GM18507 (cell line): ENCODE measurements around the gene CACNA1C.
A peak's percentile ranks its signal among the peaks of the same experiment; 100 is the strongest.

ENCODE experiments used
- DNase-seq: peaks from one replicate; pipeline ENCODE4 v3.0.0; 2011; ENCODE audit warnings: low read depth; ENCODE audit not compliant: insufficient read length; ENCODE audit errors: extremely low spot score
- FAIRE-seq: peaks from 2 replicates; lab custom pipeline; 2011; peaks lifted over from hg19 to GRCh38; lab: Jason Lieb, UNC

Gene CACNA1C

GRCh38 chr12:2052826-2053678 lies at the start of gene CACNA1C:
CACNA1C (plus strand) TSS chr12:2052987; CDS start chr12:2053563, 576 bp downstream.
- DNase-seq (no peak), FAIRE-seq (no peak)

GRCh38 chr12:2003676-2004112 lies 49.1 kb upstream of the CACNA1C start:
- DNase-seq (no peak), FAIRE-seq (no peak)

DNA sequence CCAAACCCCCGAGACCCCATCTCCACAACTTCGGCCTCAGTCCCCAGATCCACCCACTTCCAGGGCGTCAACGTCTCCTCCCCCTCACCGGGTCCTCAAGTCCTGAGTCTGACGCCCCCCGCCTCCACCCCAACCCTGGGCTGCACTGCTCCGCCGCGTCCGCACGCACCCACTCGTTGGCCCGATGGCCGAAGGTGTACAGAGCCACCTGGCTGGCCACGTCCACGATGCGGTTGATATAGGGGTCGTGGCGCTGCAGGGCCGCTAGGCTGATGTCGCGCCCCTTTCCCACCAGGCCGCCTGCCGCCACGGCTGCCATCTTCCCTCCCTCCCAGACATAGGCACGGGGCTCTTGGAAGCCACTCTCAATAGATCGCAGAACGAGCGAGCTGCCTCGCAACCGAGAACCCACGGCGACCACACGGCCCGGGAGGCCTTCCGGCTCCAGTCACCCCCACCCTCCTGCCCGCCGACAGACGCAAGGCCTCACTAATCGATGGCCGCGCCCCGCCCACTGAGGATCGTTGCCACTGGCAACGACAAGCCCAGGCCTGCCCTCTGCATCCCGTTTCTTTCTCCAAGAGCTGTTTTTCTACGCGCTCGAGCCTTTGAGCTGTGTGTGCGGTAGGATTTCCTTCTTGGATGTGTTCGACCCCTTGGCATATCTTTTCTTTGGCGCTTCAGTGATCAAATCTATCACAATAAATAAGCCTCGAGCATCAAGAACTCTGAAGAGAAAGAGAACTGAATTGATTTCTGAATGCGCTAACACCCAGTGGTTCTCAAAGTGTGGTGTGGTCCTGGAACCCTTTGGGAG lies 48.5 kb upstream of the CACNA1C start, which contains the start of gene DCP1B:
Gene DCP1B, minus strand, starts transcription at position 345 of the 817 bp plus-strand sequence. Its CDS starts 26 bp downstream, at position 319.
- FAIRE-seq (peak; percentile 98), DNase-seq (peak; percentile 91)

- FAIRE-seq (no peak), DNase-seq (no peak)
These were observed 44.1 kb upstream of the CACNA1C start for GRCh38 chr12:2008677-2009076.

DNA sequence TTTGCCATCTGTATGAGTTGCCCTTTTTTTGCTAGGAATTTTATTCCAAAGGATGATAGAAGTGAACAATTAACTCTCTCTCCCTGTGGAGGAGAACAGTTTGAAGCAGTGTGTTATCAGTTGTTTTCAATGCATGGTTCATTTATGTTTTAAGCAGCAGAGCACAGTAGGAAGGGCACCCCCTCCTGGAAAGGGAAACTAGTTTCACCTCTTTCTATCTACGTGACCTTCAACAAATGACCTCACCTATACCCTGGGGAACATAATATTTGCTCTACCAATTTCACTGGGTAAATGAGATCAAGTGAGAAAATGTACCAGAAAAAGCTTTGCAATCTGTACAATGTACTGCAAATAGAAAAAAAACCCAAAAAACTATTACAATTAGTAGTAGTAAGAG lies 43.2 kb upstream of the CACNA1C start:
- FAIRE-seq = no peak

GRCh38 chr12:2011643-2012607 lies 40.9 kb upstream of the CACNA1C start:
- no peak for FAIRE-seq

More for the DNA sequence above, 43.2 kb upstream of the CACNA1C start:
- DNase-seq = no peak

DNA sequence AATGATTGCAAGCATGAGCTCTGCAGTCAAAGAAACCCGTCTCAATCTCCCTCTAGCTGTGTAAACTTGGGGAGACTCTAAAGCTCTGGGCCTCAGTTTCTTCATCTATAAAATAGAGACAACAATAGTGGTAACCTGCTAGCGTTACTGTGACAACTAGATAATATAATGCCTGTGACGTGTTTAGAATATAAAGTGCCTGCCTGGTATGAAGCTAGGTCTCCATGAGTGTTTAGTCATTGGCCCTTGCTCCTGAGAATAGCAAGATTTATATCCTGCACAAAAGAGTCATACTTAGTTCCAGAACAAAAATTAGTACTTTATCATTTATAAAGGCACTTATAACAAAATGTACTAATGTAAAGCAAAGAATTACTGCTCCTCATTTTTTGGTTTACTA lies 39.7 kb upstream of the CACNA1C start:
- no peak for DNase-seq
- no peak for FAIRE-seq

More at GRCh38 chr12:2011643-2012607, 40.9 kb upstream of the CACNA1C start:
- DNase-seq = no peak

- FAIRE-seq = no peak
- DNase-seq = no peak
These were observed 39.1 kb upstream of the CACNA1C start for GRCh38 chr12:2013527-2014223.

GRCh38 chr12:2014231-2014630 lies 38.6 kb upstream of the CACNA1C start:
- no peak for FAIRE-seq

GRCh38 chr12:2016862-2017545 lies 35.8 kb upstream of the CACNA1C start:
- DNase-seq (no peak), FAIRE-seq (no peak)

More at GRCh38 chr12:2014231-2014630, 38.6 kb upstream of the CACNA1C start:
- no peak for DNase-seq

- DNase-seq = no peak
- no peak for FAIRE-seq
These were observed 35.0 kb upstream of the CACNA1C start for GRCh38 chr12:2017546-2018337.

GRCh38 chr12:2018391-2018790 lies 34.4 kb upstream of the CACNA1C start:
- DNase-seq = no peak
- FAIRE-seq = no peak

- FAIRE-seq (no peak), DNase-seq (no peak)
These were observed 33.7 kb upstream of the CACNA1C start for GRCh38 chr12:2019126-2019525.

GRCh38 chr12:2020511-2020910 lies 32.3 kb upstream of the CACNA1C start:
- FAIRE-seq (no peak), DNase-seq (no peak)

DNA sequence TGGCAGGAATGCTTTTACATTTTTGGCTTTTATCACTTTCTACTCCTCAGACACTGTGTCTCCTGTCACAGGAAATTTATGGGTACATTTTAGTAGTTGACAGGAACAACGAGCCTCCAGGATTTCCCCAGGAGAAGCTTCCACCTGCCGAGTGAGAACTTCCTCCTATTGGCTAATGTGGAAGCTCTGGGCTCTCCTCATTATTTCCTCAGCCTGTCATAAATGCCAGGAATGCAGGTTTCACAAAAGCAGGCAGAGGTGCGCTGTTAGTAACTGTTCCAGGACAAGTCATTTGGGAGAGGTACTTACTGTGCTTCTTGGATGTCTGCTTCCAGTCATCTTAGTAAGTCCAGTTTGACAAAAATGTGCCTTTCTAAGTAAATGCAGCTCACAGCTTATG lies 29.4 kb upstream of the CACNA1C start:
- FAIRE-seq (no peak), DNase-seq (no peak)

DNA sequence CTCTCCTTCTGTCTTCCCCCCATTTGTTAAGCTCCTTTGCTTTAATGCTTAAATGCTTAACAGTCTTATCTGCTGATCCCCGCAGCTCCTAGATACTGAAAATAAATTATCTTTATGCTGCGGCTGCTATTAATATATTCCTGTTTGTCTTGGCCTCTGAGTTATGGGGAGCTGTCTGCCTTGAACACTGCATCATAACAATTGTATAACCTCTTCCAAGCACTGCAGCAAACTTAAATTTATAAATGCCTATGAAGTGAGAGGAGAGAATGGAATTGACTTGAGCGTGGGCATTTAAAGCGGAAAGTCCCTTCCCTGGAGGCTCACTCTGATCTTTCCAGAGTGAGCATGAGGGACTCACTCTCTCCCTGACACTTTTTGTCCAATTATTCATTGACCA lies 25.4 kb upstream of the CACNA1C start:
- no peak for DNase-seq
- FAIRE-seq = no peak

- FAIRE-seq (no peak), DNase-seq (no peak)
These were observed 22.9 kb upstream of the CACNA1C start for GRCh38 chr12:2029851-2030250.
